H1 (cell line): ENCODE results near the gene SUCLG2. TPM values are rescaled to one million over a fixed set of nuclear protein-coding genes. Genes with fewer than 3 reads are reported as not detected.

Experiments used
- CTCF ChIA-PET: fragments of 300-600 bp; sonication (Branson Sonifier 250); formaldehyde crosslinking; loops from one replicate; lab custom pipeline; 2021; ENCODE audit not compliant: partially characterized antibody; lab: Charles Lee
- POLR2A ChIA-PET: fragments of 300-600 bp; sonication (Branson Sonifier 250); formaldehyde crosslinking; loops from one replicate; lab custom pipeline; 2021; ENCODE audit warnings: inconsistent platforms; ENCODE audit not compliant: partially characterized antibody; lab: Charles Lee
- DNase-seq, 2 experiments: peaks; one replicate each; pipeline versions ENCODE4 v3.0.0 to v3.0.0-alpha.2; 2010 to 2022; ENCODE audit warnings: low spot score in 2 of 2, low read depth in 1 of 2, mixed read lengths in 1 of 2
- FAIRE-seq: peaks from 2 replicates; lab custom pipeline; 2011; peaks lifted over from hg19 to GRCh38; lab: Jason Lieb, UNC
- H2AFZ ChIP-seq: 2 replicates; pipeline ENCODE4 v1.8.1; 2012; ENCODE audit warnings: low read length, inconsistent platforms
- H2AK5ac ChIP-seq: 2 replicates; pipeline ENCODE4 v1.6.1; 2013; ENCODE audit warnings: low read depth, low read length
- H2BK120ac ChIP-seq: replicated peaks from 2 replicates; pipeline ENCODE3; 2013; ENCODE audit warnings: low read depth, low read length, inconsistent platforms
- H2BK12ac ChIP-seq: 2 replicates; pipeline ENCODE4 v1.6.1; 2013; ENCODE audit warnings: low read depth, low read length
- H2BK15ac ChIP-seq: 2 replicates; pipeline ENCODE4 v1.6.1; 2013; ENCODE audit warnings: low read length
- H2BK20ac ChIP-seq: 2 replicates; pipeline ENCODE4 v1.6.1; 2013; ENCODE audit warnings: low read length
- H2BK5ac ChIP-seq: 2 replicates; pipeline ENCODE4 v1.6.1; 2013; ENCODE audit warnings: low read depth, low read length
- H3K14ac ChIP-seq: 2 replicates; pipeline ENCODE4 v1.6.1; 2013; ENCODE audit warnings: inconsistent platforms; ENCODE audit not compliant: insufficient read length
- H3K18ac ChIP-seq: 2 replicates; pipeline ENCODE4 v1.6.1; 2013; ENCODE audit warnings: low read length; ENCODE audit errors: extremely low read depth
- H3K23ac ChIP-seq: 2 replicates; pipeline ENCODE4 v1.6.1; 2013; ENCODE audit warnings: inconsistent platforms; ENCODE audit not compliant: insufficient read length
- H3K23me2 ChIP-seq: 2 replicates; pipeline ENCODE4 v1.6.1; 2013; ENCODE audit warnings: low read depth, low read length
- H3K27ac ChIP-seq: 2 replicates; pipeline ENCODE4 v1.6.1; 2011; ENCODE audit warnings: low read depth, low read length, inconsistent platforms
- H3K27me3 ChIP-seq, 4 experiments: replicated peaks in 1 of 4; 1 replicate in 1 of 4; 2 replicates in 3 of 4; pipeline versions ENCODE4 v1.6.1 to v1.8.1; 2011 to 2013; ENCODE audit warnings: low read length in 3 of 4, mild to moderate bottlenecking in 3 of 4, inconsistent platforms in 2 of 4, mixed read lengths in 2 of 4, moderate library complexity in 1 of 4; ENCODE audit not compliant: control insufficient read depth in 3 of 4, insufficient read depth in 3 of 4; ENCODE audit errors: extremely low read depth in 1 of 4
- H3K36me3 ChIP-seq, 4 experiments: 2 replicates each; pipeline versions ENCODE4 v1.6.1 to v1.8.1; 2011 to 2013; ENCODE audit warnings: mild to moderate bottlenecking in 4 of 4, low read length in 3 of 4, moderate library complexity in 2 of 4, control low read depth in 1 of 4, inconsistent platforms in 1 of 4; ENCODE audit not compliant: insufficient read depth in 4 of 4, control insufficient read depth in 2 of 4
- H3K4ac ChIP-seq: replicated peaks from 2 replicates; pipeline ENCODE3; 2013; ENCODE audit warnings: low read length, low read depth, mixed read lengths, inconsistent platforms; ENCODE audit not compliant: insufficient read length
- H3K4me1 ChIP-seq, 4 experiments: replicated peaks in 1 of 4; 1 replicate in 1 of 4; 2 replicates in 3 of 4; pipeline versions ENCODE4 v1.6.1 to v1.8.1; 2011 to 2013; ENCODE audit warnings: low read length in 3 of 4, inconsistent platforms in 2 of 4, mixed read lengths in 1 of 4; ENCODE audit not compliant: insufficient read depth in 4 of 4, control insufficient read depth in 3 of 4
- H3K4me2 ChIP-seq, 2 experiments: 2 replicates each; pipeline versions ENCODE4 v1.6.1 to v1.8.1; 2011 to 2013; ENCODE audit warnings: low read depth in 2 of 2, low read length in 2 of 2, control low read depth in 1 of 2, inconsistent platforms in 1 of 2, mild to moderate bottlenecking in 1 of 2; ENCODE audit not compliant: insufficient read depth in 1 of 2
- H3K4me3 ChIP-seq, 4 experiments: fragments of 200-600, 300-600 bp in 1 of 4; sonication (generic), shearing (Covaris generic), sonication (Bioruptor Twin) in 1 of 4; 2 replicates each; pipeline versions ENCODE4 v1.5.1 to v1.8.1; 2011 to 2016; ENCODE audit warnings: low read length in 4 of 4, low read depth in 3 of 4, control low read depth in 2 of 4, inconsistent platforms in 2 of 4, mild to moderate bottlenecking in 2 of 4, mixed read lengths in 1 of 4, moderate library complexity in 1 of 4; ENCODE audit not compliant: insufficient read depth in 2 of 4; ENCODE audit errors: extremely low read depth in 1 of 4
- H3K56ac ChIP-seq: replicated peaks from 2 replicates; pipeline ENCODE3; 2013; ENCODE audit warnings: low read depth, mild to moderate bottlenecking, mixed read lengths, low read length, inconsistent platforms; ENCODE audit not compliant: insufficient read length
- H3K79me1 ChIP-seq: 2 replicates; pipeline ENCODE4 v1.6.1; 2013; ENCODE audit warnings: low read depth, low read length, control low read depth
- H3K79me2 ChIP-seq, 2 experiments: 2 replicates each; pipeline versions ENCODE4 v1.6.1 to v1.8.1; 2012 to 2013; ENCODE audit warnings: low read length in 2 of 2, mild to moderate bottlenecking in 2 of 2, inconsistent platforms in 1 of 2; ENCODE audit not compliant: insufficient read depth in 2 of 2, control insufficient read depth in 1 of 2
- H3K9ac ChIP-seq, 4 experiments: replicated peaks in 1 of 4; 1 replicate in 1 of 4; 2 replicates in 3 of 4; pipeline versions ENCODE4 v1.6.1 to v1.8.1; 2011 to 2013; ENCODE audit warnings: low read depth in 3 of 4, low read length in 3 of 4, control low read depth in 2 of 4, mild to moderate bottlenecking in 2 of 4, moderate library complexity in 2 of 4, inconsistent platforms in 1 of 4; ENCODE audit errors: extremely low read depth in 1 of 4
- H3K9me3 ChIP-seq, 2 experiments: 2 replicates each; pipeline versions ENCODE4 v1.6.1 to v1.8.1; 2012 to 2013; ENCODE audit warnings: mild to moderate bottlenecking in 2 of 2, moderate library complexity in 2 of 2, control low read depth in 1 of 2, inconsistent platforms in 1 of 2, low read depth in 1 of 2, low read length in 1 of 2, mixed read lengths in 1 of 2; ENCODE audit not compliant: insufficient read depth in 2 of 2
- H4K20me1 ChIP-seq, 2 experiments: replicated peaks in 1 of 2; 2 replicates each; pipeline versions ENCODE3 to v1.8.1; 2011 to 2013; ENCODE audit warnings: inconsistent platforms in 2 of 2, low read length in 2 of 2, mild to moderate bottlenecking in 1 of 2; ENCODE audit not compliant: insufficient read depth in 2 of 2, control insufficient read depth in 1 of 2
- H4K5ac ChIP-seq: 2 replicates; pipeline ENCODE4 v1.6.1; 2013; ENCODE audit warnings: low read length, low read depth, mixed read lengths, inconsistent platforms; ENCODE audit not compliant: insufficient read length
- H4K8ac ChIP-seq: 2 replicates; pipeline ENCODE4 v1.8.0; 2013; ENCODE audit warnings: mild to moderate bottlenecking, moderate library complexity, low read length, inconsistent platforms; ENCODE audit not compliant: insufficient read depth; ENCODE audit errors: extremely low read depth
- H4K91ac ChIP-seq: replicated peaks from 2 replicates; pipeline ENCODE3; 2013; ENCODE audit warnings: low read length, mixed read lengths, inconsistent platforms; ENCODE audit not compliant: insufficient read length
- ASH2L ChIP-seq: fragments of 200-600, 300-600 bp; sonication (generic); IDR thresholded peaks from one replicate; pipeline ENCODE4 v1.7.1; 2017; ENCODE audit warnings: low read length
- BACH1 ChIP-seq: IDR thresholded peaks from 2 replicates; pipeline ENCODE4 v1.6.1; 2012; ENCODE audit warnings: low read length, improper control_type of control experiment
- CHD1 ChIP-seq: IDR thresholded peaks from 2 replicates; pipeline ENCODE4 v1.6.1; 2012; ENCODE audit warnings: low read depth, low read length, improper control_type of control experiment
- EGR1 ChIP-seq: IDR thresholded peaks from 2 replicates; pipeline ENCODE4 v1.6.1; 2011; ENCODE audit warnings: low read depth, low read length, borderline replicate concordance
- KDM4A ChIP-seq: IDR thresholded peaks from one replicate; pipeline ENCODE4 v1.7.1; 2012; ENCODE audit warnings: low read depth, mild to moderate bottlenecking, moderate library complexity, low read length, inconsistent platforms; ENCODE audit not compliant: severe bottlenecking
- POU5F1 ChIP-seq: IDR thresholded peaks from 2 replicates; pipeline ENCODE4 v1.6.1; 2011; ENCODE audit warnings: low read depth, mild to moderate bottlenecking, low read length, moderate library complexity
- RAD21 ChIP-seq, 2 experiments: IDR thresholded peaks in 1 of 2; conservative IDR thresholded peaks in 1 of 2; 2 replicates each; pipeline ENCODE4 v1.6.1; 2011; ENCODE audit warnings: low read depth in 2 of 2, low read length in 2 of 2, improper control_type of control experiment in 1 of 2, inconsistent platforms in 1 of 2, mild to moderate bottlenecking in 1 of 2, moderate library complexity in 1 of 2
- RFX5 ChIP-seq: IDR thresholded peaks from 2 replicates; pipeline ENCODE4 v1.6.1; 2011; ENCODE audit warnings: low read depth, low read length, improper control_type of control experiment, borderline replicate concordance
- SP1 ChIP-seq: IDR thresholded peaks from 2 replicates; pipeline ENCODE4 v1.6.1; 2011; ENCODE audit warnings: low read depth, low read length
- SP2 ChIP-seq: IDR thresholded peaks from 2 replicates; pipeline ENCODE4 v1.6.1; 2012; ENCODE audit warnings: mild to moderate bottlenecking, low read length, inconsistent platforms
- TAF1 ChIP-seq: IDR thresholded peaks from 2 replicates; pipeline ENCODE4 v1.6.1; 2011; ENCODE audit warnings: mild to moderate bottlenecking, low read depth, low read length
- TBP ChIP-seq: IDR thresholded peaks from 2 replicates; pipeline ENCODE4 v1.6.1; 2011; ENCODE audit warnings: low read depth, low read length, improper control_type of control experiment
- TEAD4 ChIP-seq: IDR thresholded peaks from 2 replicates; pipeline ENCODE4 v1.6.1; 2012; ENCODE audit warnings: low read depth, low read length, inconsistent platforms, mixed read lengths
- USF2 ChIP-seq: IDR thresholded peaks from 2 replicates; pipeline ENCODE4 v1.6.1; 2011; ENCODE audit warnings: low read length, improper control_type of control experiment
- ZNF274 ChIP-seq: IDR thresholded peaks from 2 replicates; pipeline ENCODE4 v1.7.0; 2012; ENCODE audit warnings: low read length, borderline replicate concordance; ENCODE audit errors: extremely low read depth
- polyA plus RNA-seq, 7 experiments: library from polyadenylated mRNA; depleted of rRNA in 3 of 7; stranded (reverse) in 5 of 7; unstranded in 2 of 7; fragments of >200 nt in 5 of 7; fragments of 200-250 nt in 2 of 7; gene quantifications; 1 replicate in 5 of 7; 2 replicates in 1 of 7; 4 replicates in 1 of 7; pipeline versions ENCODE4 v1.2.1 to v1.2.3, GENCODE V29; 2011 to 2013; ENCODE audit warnings: missing spikeins in 2 of 7, mixed read lengths in 2 of 7
- total RNA-seq: library from RNA; stranded (reverse); fragmentation: NEBNext Ultra II Directional; extraction: Animal tissue kit (Norgen Biotek cat#: 25700); gene quantifications from 2 replicates; pipeline ENCODE4 v1.2.1, GENCODE V29; 2021

Gene SUCLG2
- total and polyA plus RNA-seq, 2 of the 8 experiments (the other 6 are each of a cell fraction or from before 2014, with no cell fraction given) = 12.9 to 46.2 TPM

DNA sequence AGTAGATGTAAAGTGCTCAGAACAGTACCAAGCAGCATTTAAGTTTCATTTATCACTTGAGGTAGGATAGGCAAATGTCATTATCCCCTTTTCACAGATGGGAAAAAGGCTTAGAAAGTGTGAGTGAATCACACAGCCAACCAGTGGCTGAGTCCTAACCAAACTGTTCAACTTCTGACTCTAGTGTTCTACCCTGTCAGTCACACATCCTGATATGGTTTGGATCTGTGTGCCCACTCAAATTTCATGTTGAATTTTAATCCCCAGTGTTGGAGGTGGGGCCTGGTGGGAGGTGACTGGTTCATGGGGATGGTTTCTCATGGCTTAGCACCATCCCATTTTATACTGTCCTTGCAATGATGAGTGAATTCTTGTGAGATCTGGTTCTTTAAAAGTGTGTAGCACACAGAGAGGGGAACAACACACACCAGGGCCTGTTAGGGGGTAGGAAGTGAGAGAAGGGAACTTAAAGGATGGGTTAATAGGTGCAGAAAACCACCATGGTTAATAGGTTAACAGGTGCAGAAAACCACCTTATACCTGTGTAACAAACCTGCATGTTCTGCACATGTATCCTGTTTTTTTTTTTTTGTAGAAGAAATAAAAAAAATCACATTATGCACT, 304.7 kb downstream of the SUCLG2 start:
- ChIA-PET CTCF (no interaction called here), POLR2A (no interaction called here)
- H3K4me3 ChIP-seq = no peak overlapping the region
- H3K27me3 ChIP-seq = peaks cover 0 to 1% (median 0%) of the 10 kb centered on the region in 4 experiments; a peak in 1 of 7 replicates
- H2BK5ac ChIP-seq = no peak overlapping the region
- FAIRE-seq (no peak), DNase-seq (no peak)
- H3K9me3 ChIP-seq = no peaks in the 10 kb centered on the region
- no peak overlapping the region for H2BK120ac ChIP-seq
- H4K91ac ChIP-seq = no peak overlapping the region
- peaks cover 0 to 2% (median under 1%) of the 10 kb centered on the region in 4 experiments; a peak in 1 of 7 replicates for H3K4me1 ChIP-seq
- no peak overlapping the region for H4K8ac ChIP-seq
- H3K79me1 ChIP-seq = no peaks in the 10 kb centered on the region
- no peak overlapping the region for H3K4ac ChIP-seq
- no peaks in the 10 kb centered on the region for H3K79me2 ChIP-seq
- no peak overlapping the region for H2BK12ac ChIP-seq
- H3K18ac ChIP-seq = no peak overlapping the region
- no peak overlapping the region for H4K5ac ChIP-seq
- no peaks in the 10 kb centered on the region for H4K20me1 ChIP-seq
- H3K56ac ChIP-seq = no peak overlapping the region
- no peaks in the 10 kb centered on the region for H3K23me2 ChIP-seq
- H2BK20ac ChIP-seq = no peak overlapping the region
- no peak overlapping the region for H3K23ac ChIP-seq
- no peak overlapping the region for H2BK15ac ChIP-seq
- H3K36me3 ChIP-seq = no peaks in the 10 kb centered on the region
- no peak overlapping the region for H3K4me2 ChIP-seq
- H3K14ac ChIP-seq = no peak overlapping the region
- H2AK5ac ChIP-seq = no peak overlapping the region
- no peak overlapping the region for H2AFZ ChIP-seq
- no peak overlapping the region for H3K27ac ChIP-seq
- H3K9ac ChIP-seq = no peak overlapping the region
- no peak for TF ChIP-seq EGR1
- no peak for TF ChIP-seq TEAD4
- TF ChIP-seq POU5F1 = no peak
- no peak for TF ChIP-seq SP1
- TF ChIP-seq CHD1 = no peak
- no peak for TF ChIP-seq KDM4A
- TF ChIP-seq TAF1 = no peak
- no peak for TF ChIP-seq USF2
- no peak for TF ChIP-seq ZNF274
- no peak for TF ChIP-seq RFX5
- no peak for TF ChIP-seq TBP
- TF ChIP-seq RAD21 (IDR thresholded peaks at IDR 0.05 in 1 of 2, conservative IDR thresholded peaks at IDR 0.05 in 1 of 2; ENCODE audit: low read depth in 2 of 2, low read length in 2 of 2) = no peak
- no peak for TF ChIP-seq ASH2L
- no peak for TF ChIP-seq SP2
- no peak for TF ChIP-seq BACH1
